HepG2 (cell line): Measurements from ENCODE around the gene CCNYL1. TPM values are rescaled to one million over a fixed set of nuclear protein-coding genes. Genes with fewer than 3 reads are reported as not detected.

Source experiments
- ATAC-seq: fragments of 200-7000 bp; cut with Tn5 transposase; 3 replicates; pipeline ENCODE4 v1.9.1; 2020; ENCODE audit warnings: mild to moderate bottlenecking, moderate library complexity
- BruUV-seq: library from RNA; stranded (reverse); fragments of 400-500 nt; replicated peaks from 2 replicates; lab custom pipeline; 2021; lab: Mats Ljungman, UMichigan
- CTCF ChIA-PET: fragments of 300-600 bp; formaldehyde crosslinking; extraction: SDS; loops from one replicate; lab custom pipeline; 2021; ENCODE audit warnings: low total read pairs, inconsistent platforms, low intra/inter-chr PET ratio; lab: Yijun Ruan, JAX
- POLR2A ChIA-PET: fragments of 350-600 bp; sonication (Branson Sonifier 250); formaldehyde crosslinking; loops from one replicate; lab custom pipeline; 2020; ENCODE audit warnings: antibody characterized with exemption, inconsistent platforms; lab: Yijun Ruan, JAX
- DNase-seq: peaks from one replicate; pipeline ENCODE4 v3.0.0-alpha.2; 2015; ENCODE audit warnings: low spot score
- FAIRE-seq: peaks from 3 replicates; lab custom pipeline; 2011; peaks lifted over from hg19 to GRCh38; lab: Jason Lieb, UNC
- H2AFZ ChIP-seq: one replicate; pipeline ENCODE4 v1.6.1; 2011; ENCODE audit warnings: low read length, inconsistent platforms
- H3K27ac ChIP-seq: fragments of 300-600 bp; 3 replicates; pipeline ENCODE4 v1.8.0; 2011; ENCODE audit warnings: mixed run types, mild to moderate bottlenecking, mixed read lengths, low read length, inconsistent platforms; ENCODE audit not compliant: insufficient read depth; ENCODE audit errors: extremely low read length
- H3K27me3 ChIP-seq, 2 experiments: fragments of 200-600 bp in 1 of 2; 2 replicates in 1 of 2; 3 replicates in 1 of 2; pipeline versions ENCODE4 v1.6.0 to v1.8.0; 2011; ENCODE audit warnings: low read length in 2 of 2, mild to moderate bottlenecking in 2 of 2, moderate library complexity in 2 of 2, inconsistent platforms in 1 of 2; ENCODE audit not compliant: insufficient read depth in 2 of 2, control insufficient read depth in 1 of 2
- H3K36me3 ChIP-seq, 2 experiments: fragments of 200-600 bp in 1 of 2; replicated peaks in 1 of 2; 2 replicates in 1 of 2; 3 replicates in 1 of 2; pipeline versions ENCODE4 v1.5.1 to v1.8.0; 2011; ENCODE audit warnings: low read length in 2 of 2, inconsistent platforms in 1 of 2; ENCODE audit not compliant: insufficient read depth in 2 of 2, control insufficient read depth in 1 of 2
- H3K4me1 ChIP-seq: 2 replicates; pipeline ENCODE4 v1.5.1; 2012; ENCODE audit warnings: low read length, inconsistent platforms; ENCODE audit not compliant: insufficient read depth
- H3K4me2 ChIP-seq: 2 replicates; pipeline ENCODE4 v1.6.0; 2011; ENCODE audit warnings: low read depth, low read length, inconsistent platforms
- H3K4me3 ChIP-seq, 3 experiments: fragments of 200-600 bp in 1 of 3; sonication (generic), shearing (Covaris generic) in 1 of 3; replicated peaks in 1 of 3; 2 replicates each; pipeline ENCODE4 v1.5.1; 2011 to 2016; ENCODE audit warnings: low read length in 3 of 3, inconsistent platforms in 2 of 3, low read depth in 2 of 3, mild to moderate bottlenecking in 2 of 3, control low read depth in 1 of 3, mixed read lengths in 1 of 3; ENCODE audit not compliant: insufficient read depth in 1 of 3
- H3K79me2 ChIP-seq: one replicate; pipeline ENCODE4 v1.6.1; 2011; ENCODE audit warnings: low read length, inconsistent platforms; ENCODE audit not compliant: insufficient read depth
- H3K9ac ChIP-seq: 2 replicates; pipeline ENCODE4 v1.6.0; 2011; ENCODE audit warnings: mild to moderate bottlenecking, low read depth, low read length, inconsistent platforms; ENCODE audit not compliant: insufficient read depth
- H3K9me3 ChIP-seq: 2 replicates; pipeline ENCODE4 v1.5.1; 2012; ENCODE audit warnings: mild to moderate bottlenecking, low read length
- H4K20me1 ChIP-seq: 2 replicates; pipeline ENCODE4 v1.6.0; 2011; ENCODE audit warnings: inconsistent platforms, mild to moderate bottlenecking, low read length, moderate library complexity; ENCODE audit not compliant: insufficient read depth
- CENPBD1 ChIP-seq: sonication (generic); formaldehyde crosslinking; IDR thresholded peaks from 2 replicates; pipeline ENCODE4 v1.8.0; 2022; ENCODE audit warnings: missing genetic modification reagents, low read depth, mild to moderate bottlenecking, borderline replicate concordance
- EHMT2 ChIP-seq: fragments of 200-600 bp; sonication (generic); IDR thresholded peaks from 2 replicates; pipeline ENCODE4 v1.7.0; 2017; ENCODE audit warnings: antibody characterized with exemption, low read depth, low read length, borderline replicate concordance
- ELF4 ChIP-seq: sonication (generic); formaldehyde crosslinking; IDR thresholded peaks from 2 replicates; pipeline ENCODE4 v1.5.0; 2020; ENCODE audit warnings: missing genetic modification reagents, mild to moderate bottlenecking, moderate library complexity, borderline replicate concordance
- FOXJ3 ChIP-seq: sonication (generic); formaldehyde crosslinking; IDR thresholded peaks from 2 replicates; pipeline ENCODE4 v1.4.0; 2020; ENCODE audit warnings: missing genetic modification reagents, mild to moderate bottlenecking, borderline replicate concordance
- GRHL1 ChIP-seq: sonication (generic); formaldehyde crosslinking; conservative IDR thresholded peaks from 2 replicates; pipeline ENCODE4 v1.8.0; 2022; ENCODE audit warnings: missing genetic modification reagents
- MTA3 ChIP-seq: sonication (generic); formaldehyde crosslinking; IDR thresholded peaks from 2 replicates; pipeline ENCODE4 v1.4.0; 2020; ENCODE audit warnings: missing genetic modification reagents
- MTF2 ChIP-seq: sonication (generic); formaldehyde crosslinking; IDR thresholded peaks from 2 replicates; pipeline ENCODE4 v1.5.0; 2020; ENCODE audit warnings: missing genetic modification reagents, borderline replicate concordance
- PCBP2 ChIP-seq: fragments of 200-400 bp; formaldehyde crosslinking; optimal IDR thresholded peaks from 2 replicates; pipeline ENCODE3; 2018; ENCODE audit warnings: low read length, low read depth; ENCODE audit not compliant: poor library complexity, severe bottlenecking
- ZMYM2 ChIP-seq: sonication (generic); formaldehyde crosslinking; IDR thresholded peaks from 2 replicates; pipeline ENCODE4 v1.8.0; 2022; ENCODE audit warnings: mild to moderate bottlenecking, missing genetic modification reagents
- ZNF256 ChIP-seq: sonication (generic); formaldehyde crosslinking; conservative IDR thresholded peaks from 2 replicates; pipeline ENCODE4 v1.4.0; 2020; ENCODE audit warnings: missing genetic modification reagents
- ZNF260 ChIP-seq: sonication (generic); formaldehyde crosslinking; IDR thresholded peaks from 2 replicates; pipeline ENCODE4 v1.4.0; 2020; ENCODE audit warnings: missing genetic modification reagents, low read depth, mild to moderate bottlenecking, borderline replicate concordance
- ZNF747 ChIP-seq: sonication (generic); formaldehyde crosslinking; IDR thresholded peaks from 2 replicates; pipeline ENCODE4 v1.8.1; 2023; ENCODE audit warnings: missing genetic modification reagents, mild to moderate bottlenecking, borderline replicate concordance
- ZNF800 ChIP-seq: sonication (generic); formaldehyde crosslinking; IDR thresholded peaks from 2 replicates; pipeline ENCODE4 v1.4.0; 2020; ENCODE audit warnings: missing genetic modification reagents
- ZUFSP ChIP-seq: sonication (generic); formaldehyde crosslinking; IDR thresholded peaks from 2 replicates; pipeline ENCODE4 v1.9.0; 2021; ENCODE audit warnings: missing genetic modification reagents, mild to moderate bottlenecking, borderline replicate concordance
- WGBS: methylation state at CpG from one replicate; pipeline ENCODE4 v1.1.6; 2017; ENCODE audit warnings: low lambda C conversion rate; 5-methylcytosine and 5-hydroxymethylcytosine counted together
- in situ Hi-C: cut with HindIII; loops from 2 replicates; pipeline ENCODE4 v1.10.0; 2017; ENCODE audit warnings: low pct_unique_long_range_greater_than_20kb; ENCODE audit not compliant: extremely low pct_ligation_motif_present
- intact Hi-C: fragments of 100-400 bp; cut with micrococcal nuclease; formaldehyde crosslinking; loops from one replicate; pipeline ENCODE4 v1.10.0; 2022; ENCODE audit not compliant: unreplicated experiment
- polyA plus RNA-seq, 8 experiments: library from polyadenylated mRNA; depleted of rRNA in 3 of 8; stranded (reverse) in 7 of 8; unstranded in 1 of 8; fragments of >200 nt; fragmentation: Illumina TruSeq in 4 of 8; extraction: Trizol in 4 of 8; gene quantifications; 2 replicates each; pipeline versions ENCODE4 v1.2.1 to v1.2.3, GENCODE V29; 2011 to 2016; ENCODE audit warnings: low read depth in 4 of 8, missing spikeins in 1 of 8, mixed read lengths in 1 of 8; ENCODE audit not compliant: insufficient read depth in 1 of 8
- total RNA-seq, 5 experiments: library from RNA; depleted of rRNA; stranded (reverse); fragments of >200 nt; fragmentation: Illumina TruSeq; extraction: Trizol; gene quantifications; 2 replicates each; pipeline ENCODE4 v1.2.3, GENCODE V29; 2016; ENCODE audit warnings: low read depth in 1 of 5
- TF ChIP-seq, protein P1 (sequence below): sonication (generic); formaldehyde crosslinking; IDR thresholded peaks from 2 replicates; pipeline ENCODE4 v1.4.0; 2020; ENCODE audit warnings: missing genetic modification reagents

The CCNYL1 gene
- total and polyA plus RNA-seq, 2 of the 13 experiments (the other 11 are each of a cell fraction or from before 2014, with no cell fraction given) = 12.5 to 16.2 TPM

GRCh38 chr2:207673431-207673830 is 38.0 kb upstream of the CCNYL1 start:
- Histone ChIP-seq H3K27ac (no peak overlapping the region), H3K36me3 (no peaks in the 10 kb centered on the region), H3K9ac (no peak overlapping the region), H3K4me3 (no peak overlapping the region), H3K27me3 (no peaks in the 10 kb centered on the region), H4K20me1 (no peaks in the 10 kb centered on the region), H3K9me3 (no peaks in the 10 kb centered on the region), H3K79me2 (no peaks in the 10 kb centered on the region), H2AFZ (no peak overlapping the region), H3K4me1 (no peaks in the 10 kb centered on the region), H3K4me2 (no peak overlapping the region)
- ATAC-seq (no peak), FAIRE-seq (no peak), DNase-seq (no peak)
- ChIA-PET POLR2A (no interaction called here), CTCF (no interaction called here)
- intact Hi-C loops = no loop called here
- in situ Hi-C loops = no loop called here
- 29% methylated on average over 2 of the region's 2 CpGs for WGBS
- no TSS peak for BruUV-seq
- TF ChIP-seq ZUFSP (CRISPR knock-in tag) (no peak), FOXJ3 (CRISPR knock-in tag) (no peak), PCBP2 (no peak), ZNF800 (CRISPR knock-in tag) (no peak), MTF2 (CRISPR knock-in tag) (no peak), ZNF260 (CRISPR knock-in tag) (no peak), ZNF256 (CRISPR knock-in tag) (no peak), ELF4 (no peak), ZNF747 (CRISPR knock-in tag) (no peak), GRHL1 (CRISPR knock-in tag) (no peak), ZMYM2 (no peak), MTA3 (CRISPR knock-in tag) (no peak), EHMT2 (no peak), CENPBD1 (CRISPR knock-in tag) (no peak)
- TF ChIP-seq, protein P1, sequence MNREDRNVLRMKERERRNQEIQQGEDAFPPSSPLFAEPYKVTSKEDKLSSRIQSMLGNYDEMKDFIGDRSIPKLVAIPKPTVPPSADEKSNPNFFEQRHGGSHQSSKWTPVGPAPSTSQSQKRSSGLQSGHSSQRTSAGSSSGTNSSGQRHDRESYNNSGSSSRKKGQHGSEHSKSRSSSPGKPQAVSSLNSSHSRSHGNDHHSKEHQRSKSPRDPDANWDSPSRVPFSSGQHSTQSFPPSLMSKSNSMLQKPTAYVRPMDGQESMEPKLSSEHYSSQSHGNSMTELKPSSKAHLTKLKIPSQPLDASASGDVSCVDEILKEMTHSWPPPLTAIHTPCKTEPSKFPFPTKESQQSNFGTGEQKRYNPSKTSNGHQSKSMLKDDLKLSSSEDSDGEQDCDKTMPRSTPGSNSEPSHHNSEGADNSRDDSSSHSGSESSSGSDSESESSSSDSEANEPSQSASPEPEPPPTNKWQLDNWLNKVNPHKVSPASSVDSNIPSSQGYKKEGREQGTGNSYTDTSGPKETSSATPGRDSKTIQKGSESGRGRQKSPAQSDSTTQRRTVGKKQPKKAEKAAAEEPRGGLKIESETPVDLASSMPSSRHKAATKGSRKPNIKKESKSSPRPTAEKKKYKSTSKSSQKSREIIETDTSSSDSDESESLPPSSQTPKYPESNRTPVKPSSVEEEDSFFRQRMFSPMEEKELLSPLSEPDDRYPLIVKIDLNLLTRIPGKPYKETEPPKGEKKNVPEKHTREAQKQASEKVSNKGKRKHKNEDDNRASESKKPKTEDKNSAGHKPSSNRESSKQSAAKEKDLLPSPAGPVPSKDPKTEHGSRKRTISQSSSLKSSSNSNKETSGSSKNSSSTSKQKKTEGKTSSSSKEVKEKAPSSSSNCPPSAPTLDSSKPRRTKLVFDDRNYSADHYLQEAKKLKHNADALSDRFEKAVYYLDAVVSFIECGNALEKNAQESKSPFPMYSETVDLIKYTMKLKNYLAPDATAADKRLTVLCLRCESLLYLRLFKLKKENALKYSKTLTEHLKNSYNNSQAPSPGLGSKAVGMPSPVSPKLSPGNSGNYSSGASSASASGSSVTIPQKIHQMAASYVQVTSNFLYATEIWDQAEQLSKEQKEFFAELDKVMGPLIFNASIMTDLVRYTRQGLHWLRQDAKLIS (CRISPR knock-in tag) = no peak
